Hindlimb muscle (tissue), 1 donor: Measurements from ENCODE around the gene PSMB4. TPM values are rescaled to one million over a fixed set of nuclear protein-coding genes. Genes with fewer than 3 reads are reported as not detected.
"Not testable (repeated sequence)": the region's sequence is repeated elsewhere in the genome, so short reads cannot be mapped to it uniquely, and the experiment has no call there.

ENCODE experiments used
- DNase-seq: peaks from one replicate; pipeline ENCODE4 v3.0.0-alpha.2; 2013
- polyA plus RNA-seq: library from polyadenylated mRNA; unstranded; fragments of 120-200 nt; gene quantifications from one replicate; pipeline ENCODE4 v1.2.1, GENCODE V29; 2013; ENCODE audit not compliant: insufficient read length

PSMB4 gene
- polyA plus RNA-seq, 1 donor: 142 TPM

- not testable (repeated sequence) for DNase-seq
These were observed 8.9 kb upstream of the PSMB4 start for GRCh38 chr1:151390221-151391078.

GRCh38 chr1:151391079-151391563, 8.3 kb upstream of the PSMB4 start:
- DNase-seq: no peak

GRCh38 chr1:151393583-151393982, 5.8 kb upstream of the PSMB4 start:
- DNase-seq: no peak

- not testable (repeated sequence) for DNase-seq
These were observed 3.1 kb upstream of the PSMB4 start for GRCh38 chr1:151396265-151396664.

GRCh38 chr1:151401125-151401788, 1.9 kb downstream of the PSMB4 start:
- DNase-seq: no peak

GRCh38 chr1:151401860-151402259, 2.5 kb downstream of the PSMB4 start:
- DNase-seq: no peak

GRCh38 chr1:151402764-151403163, 3.4 kb downstream of the PSMB4 start:
- no peak for DNase-seq

- no peak for DNase-seq
These were observed 4.2 kb downstream of the PSMB4 start for GRCh38 chr1:151403612-151404011.

- no peak for DNase-seq
These were observed 6.0 kb downstream of the PSMB4 start for GRCh38 chr1:151405187-151405951.

- no peak for DNase-seq
These were observed 6.8 kb downstream of the PSMB4 start for GRCh38 chr1:151406176-151406575.

- no peak for DNase-seq
These were observed 7.9 kb downstream of the PSMB4 start for GRCh38 chr1:151407304-151407703.

- no peak for DNase-seq
These were observed 9.5 kb downstream of the PSMB4 start for GRCh38 chr1:151408891-151409290.

- DNase-seq: no peak
These were observed 12.5 kb downstream of the PSMB4 start for GRCh38 chr1:151411884-151412283.

GRCh38 chr1:151416231-151416630, 16.9 kb downstream of the PSMB4 start:
- no peak for DNase-seq

GRCh38 chr1:151418081-151418480, 18.7 kb downstream of the PSMB4 start:
- DNase-seq: no peak

GRCh38 chr1:151419819-151420218, 20.4 kb downstream of the PSMB4 start:
- no peak for DNase-seq

GRCh38 chr1:151425103-151425502, 25.7 kb downstream of the PSMB4 start:
- no peak for DNase-seq

- DNase-seq: no peak
These were observed 28.7 kb downstream of the PSMB4 start for GRCh38 chr1:151428068-151428467.

GRCh38 chr1:151433827-151434226, 34.5 kb downstream of the PSMB4 start:
- not testable (repeated sequence) for DNase-seq

- no peak for DNase-seq
These were observed 35.8 kb downstream of the PSMB4 start for GRCh38 chr1:151435174-151435573.

- DNase-seq: no peak
These were observed 37.6 kb downstream of the PSMB4 start for GRCh38 chr1:151436985-151437384.

GRCh38 chr1:151437396-151437795, 38.0 kb downstream of the PSMB4 start:
- not testable (repeated sequence) for DNase-seq
